Right cardiac atrium (tissue), 5 donors: ENCODE results near the gene ADAMTS2. TPM values are rescaled to one million over a fixed set of nuclear protein-coding genes. Genes with fewer than 3 reads are reported as not detected.

Experiments
- ATAC-seq, 2 donors: fragments of 200-7000 bp; cut with Tn5 transposase; one replicate each; pipeline versions ENCODE4 v1.8.0 to v1.9.1; 2020; ENCODE audit warnings: moderate library complexity in 2 of 2, mild to moderate bottlenecking in 1 of 2
- DNase-seq, 3 donors: peaks; one replicate each; pipeline ENCODE4 v3.0.0-alpha.2; 2020
- H3K27ac ChIP-seq: one replicate; pipeline ENCODE4 v1.5.1; 2013; ENCODE audit warnings: mild to moderate bottlenecking, low read length, control low read depth, moderate library complexity
- H3K27me3 ChIP-seq: one replicate; pipeline ENCODE4 v1.6.1; 2013; ENCODE audit not compliant: control insufficient read depth, insufficient read depth
- H3K4me1 ChIP-seq: one replicate; pipeline ENCODE4 v1.6.1; 2013; ENCODE audit warnings: low read length; ENCODE audit not compliant: control insufficient read depth, insufficient read depth
- H3K4me3 ChIP-seq: one replicate; pipeline ENCODE4 v1.5.1; 2013; ENCODE audit warnings: low read length, control low read depth
- H3K9me3 ChIP-seq: one replicate; pipeline ENCODE4 v1.6.1; 2013; ENCODE audit warnings: low read length; ENCODE audit not compliant: control insufficient read depth
- WGBS: extraction: QIAGEN DNeasy Blood & Tissue Kit; methylation state at CpG from one replicate; pipeline ENCODE4 v1.1.7; 2013; 5-methylcytosine and 5-hydroxymethylcytosine counted together
- intact Hi-C, 4 donors: fragments of 100-400 bp; cut with DNase I; formaldehyde crosslinking; loops; one replicate each; pipeline versions ENCODE4 v1.11.0 to v1.14.0; 2022 to 2023
- polyA plus RNA-seq: library from polyadenylated mRNA; stranded (reverse); fragments of 200-250 nt; gene quantifications from one replicate; pipeline ENCODE4 v1.2.3, GENCODE V29; 2013
- total RNA-seq, 4 donors: library from RNA; stranded (reverse); fragmentation: NEBNext Ultra II Directional; extraction: Animal tissue kit (Norgen Biotek cat#: 25700); gene quantifications; one replicate each; pipeline ENCODE4 v1.2.1, GENCODE V29; 2021
- donor health status: healthy with polysubstance abuse.
- donor health status: DM: no; HTN: yes; CAD: no.
- donor health status: DM: no; HTN: no; CAD: no.
- donor health status: DM: no; HTN: yes; CAD: no; lungs with severe emphysema.
- donor health status: DM: yes; HTN: yes; CAD: no.

ADAMTS2 gene
- total and polyA plus RNA-seq, 5 donors: 7.0 to 23.2 (median 14.7) TPM

- Histone ChIP-seq H3K4me3 (no peak overlapping the region), H3K4me1 (no peaks in the 10 kb centered on the region), H3K9me3 (no peaks in the 10 kb centered on the region), H3K27ac (no peak overlapping the region), H3K27me3 (no peaks in the 10 kb centered on the region)
- WGBS: 80% methylated on average over 12 of the region's 12 CpGs
- ATAC-seq: no peak
- no peak for DNase-seq
- intact Hi-C loops: no loop called here
Observed at GRCh38 chr5:179211631-179212030, 133.6 kb downstream of the ADAMTS2 start.

- 86% methylated on average over 3 of the region's 3 CpGs for WGBS
- no peak for ATAC-seq
Observed at GRCh38 chr5:179211068-179211467, 134.2 kb downstream of the ADAMTS2 start.

GRCh38 chr5:179210478-179210877 lies 134.8 kb downstream of the ADAMTS2 start:
- Histone ChIP-seq H3K27ac (no peak overlapping the region), H3K4me1 (no peaks in the 10 kb centered on the region), H3K9me3 (no peaks in the 10 kb centered on the region), H3K4me3 (no peak overlapping the region), H3K27me3 (no peaks in the 10 kb centered on the region)
- DNase-seq (peak in 1 of 3 donors; percentile 26), ATAC-seq (no peak)
- WGBS: 92% methylated on average over 6 of the region's 6 CpGs
- intact Hi-C loops: no loop called here

More at GRCh38 chr5:179211068-179211467, 134.2 kb downstream of the ADAMTS2 start:
- DNase-seq: no peak
- H3K4me3 ChIP-seq: no peak overlapping the region
- H3K27ac ChIP-seq: no peak overlapping the region
- intact Hi-C loops: no loop called here
- H3K9me3 ChIP-seq: no peaks in the 10 kb centered on the region
- no peaks in the 10 kb centered on the region for H3K4me1 ChIP-seq
- no peaks in the 10 kb centered on the region for H3K27me3 ChIP-seq

GRCh38 chr5:179209359-179210150 lies 135.7 kb downstream of the ADAMTS2 start:
- Histone ChIP-seq H3K4me1 (no peaks in the 10 kb centered on the region), H3K27ac (no peak overlapping the region), H3K27me3 (no peaks in the 10 kb centered on the region), H3K4me3 (no peak overlapping the region), H3K9me3 (no peaks in the 10 kb centered on the region)
- intact Hi-C loops: no loop called here
- 69% methylated on average over 20 of the region's 20 CpGs for WGBS
- peak in 1 of 2 donors; percentile 61 for ATAC-seq
- DNase-seq: peak in 2 of 3 donors; percentile 44 to 58

GRCh38 chr5:179208706-179209358 lies 136.4 kb downstream of the ADAMTS2 start:
- intact Hi-C loops: no loop called here
- ATAC-seq: no peak
- Histone ChIP-seq H3K9me3 (no peaks in the 10 kb centered on the region), H3K27me3 (no peaks in the 10 kb centered on the region), H3K27ac (no peak overlapping the region), H3K4me1 (no peaks in the 10 kb centered on the region), H3K4me3 (no peak overlapping the region)
- peak in 2 of 3 donors; percentile 4 to 36 for DNase-seq
- 83% methylated on average over 18 of the region's 18 CpGs for WGBS

GRCh38 chr5:179207920-179208705 lies 137.1 kb downstream of the ADAMTS2 start:
- ATAC-seq (no peak), DNase-seq (peak in 2 of 3 donors; percentile 22 to 51)
- Histone ChIP-seq H3K27me3 (no peaks in the 10 kb centered on the region), H3K4me1 (no peaks in the 10 kb centered on the region), H3K9me3 (no peaks in the 10 kb centered on the region), H3K27ac (no peak overlapping the region), H3K4me3 (no peak overlapping the region)
- intact Hi-C loops: no loop called here
- WGBS: 77% methylated on average over 22 of the region's 22 CpGs

GRCh38 chr5:179207470-179207869 lies 137.8 kb downstream of the ADAMTS2 start:
- no peak overlapping the region for H3K27ac ChIP-seq
- intact Hi-C loops: no loop called here
- ATAC-seq: no peak
- no peak overlapping the region for H3K4me3 ChIP-seq
- peak in 2 of 3 donors; percentile 34 to 46 for DNase-seq
- H3K4me1 ChIP-seq: no peaks in the 10 kb centered on the region
- no peaks in the 10 kb centered on the region for H3K9me3 ChIP-seq
- WGBS: 81% methylated on average over 20 of the region's 20 CpGs
- H3K27me3 ChIP-seq: no peaks in the 10 kb centered on the region

GRCh38 chr5:179206366-179206765 lies 138.9 kb downstream of the ADAMTS2 start:
- no peaks in the 10 kb centered on the region for H3K9me3 ChIP-seq
- H3K27me3 ChIP-seq: no peaks in the 10 kb centered on the region
- no peak overlapping the region for H3K4me3 ChIP-seq
- 76% methylated on average over 8 of the region's 8 CpGs for WGBS
- intact Hi-C loops: no loop called here
- no peak overlapping the region for H3K27ac ChIP-seq
- ATAC-seq: no peak
- no peaks in the 10 kb centered on the region for H3K4me1 ChIP-seq
- peak in 2 of 3 donors; percentile 30 to 40 for DNase-seq

GRCh38 chr5:179205277-179205676 lies 140.0 kb downstream of the ADAMTS2 start:
- intact Hi-C loops: no loop called here
- H3K27me3 ChIP-seq: no peaks in the 10 kb centered on the region
- DNase-seq (no peak), ATAC-seq (no peak)
- no peak overlapping the region for H3K27ac ChIP-seq
- H3K9me3 ChIP-seq: no peaks in the 10 kb centered on the region
- no peaks in the 10 kb centered on the region for H3K4me1 ChIP-seq
- WGBS: 84% methylated on average over 12 of the region's 12 CpGs
- no peak overlapping the region for H3K4me3 ChIP-seq

GRCh38 chr5:179204572-179204971 lies 140.7 kb downstream of the ADAMTS2 start:
- DNase-seq (peak in 2 of 3 donors; percentile 43 to 49), ATAC-seq (no peak)
- Histone ChIP-seq H3K9me3 (no peaks in the 10 kb centered on the region), H3K27ac (no peak overlapping the region), H3K4me3 (no peak overlapping the region), H3K27me3 (no peaks in the 10 kb centered on the region), H3K4me1 (no peaks in the 10 kb centered on the region)
- intact Hi-C loops: no loop called here
- 74% methylated on average over 21 of the region's 21 CpGs for WGBS

- WGBS: 77% methylated on average over 9 of the region's 9 CpGs
- DNase-seq (peak in 1 of 3 donors; percentile 42), ATAC-seq (no peak)
- no peaks in the 10 kb centered on the region for H3K9me3 ChIP-seq
- intact Hi-C loops: no loop called here
- no peak overlapping the region for H3K4me3 ChIP-seq
- H3K4me1 ChIP-seq: no peaks in the 10 kb centered on the region
- H3K27ac ChIP-seq: no peak overlapping the region
- H3K27me3 ChIP-seq: no peaks in the 10 kb centered on the region
Observed at GRCh38 chr5:179203248-179203647, 142.0 kb downstream of the ADAMTS2 start.
